ENCODE data around the gene BAIAP2. TPM values are rescaled to one million over a fixed set of nuclear protein-coding genes. Genes with fewer than 3 reads are reported as not detected.

Gene BAIAP2
- polyA plus RNA-seq, 1 donor from 2014 or later: 17.5 TPM

GRCh38 chr17:81057777-81058176 lies 22.8 kb downstream of the BAIAP2 start:
- Histone ChIP-seq H3K9me2 (ENCODE audit: insufficient read depth, low read length) (no peaks in the 10 kb centered on the region), H3K27ac (ENCODE audit: low read length) (no peak overlapping the region), H3F3A (ENCODE audit: insufficient read depth, low read length, poor library complexity, severe bottlenecking) (no peaks in the 10 kb centered on the region), H3K79me2 (replicated peaks; ENCODE audit: insufficient read depth, low read length) (no peaks in the 10 kb centered on the region), H4K20me1 (ENCODE audit: insufficient read depth) (no peaks in the 10 kb centered on the region), H3K36me3 (ENCODE audit: insufficient read depth, low read length) (peaks cover 5% of the 10 kb centered on the region), H3K4me3 (ENCODE audit: low read length) (no peak overlapping the region), H2AFZ (ENCODE audit: low read depth, low read length) (no peak overlapping the region), H3K9me3 (ENCODE audit: low read length) (no peaks in the 10 kb centered on the region), H3K4me2 (ENCODE audit: low read length) (no peak overlapping the region), H3K27me3 (ENCODE audit: insufficient read depth, low read depth, low read length) (no peaks in the 10 kb centered on the region), H3K9ac (ENCODE audit: low read length) (no peak overlapping the region)
- TF ChIP-seq EP300 (conservative IDR thresholded peaks at IDR 0.05; ENCODE audit: poor library complexity, severe bottlenecking): no peak
- no peak for TF ChIP-seq EZH2 (IDR thresholded peaks at IDR 0.05; ENCODE audit: borderline replicate concordance, insufficient read depth, low read length, poor library complexity, severe bottlenecking)
- TF ChIP-seq SMC3 (conservative IDR thresholded peaks at IDR 0.05; ENCODE audit: poor library complexity): no peak
- no peak for TF ChIP-seq CTCF (IDR thresholded peaks at IDR 0.05; ENCODE audit: poor library complexity, severe bottlenecking)
- TF ChIP-seq MXI1 (conservative IDR thresholded peaks at IDR 0.05; ENCODE audit: poor library complexity, severe bottlenecking): no peak
- TF ChIP-seq TAF1 (IDR thresholded peaks at IDR 0.05; ENCODE audit: low read depth): no peak
- no peak for TF ChIP-seq POLR2AphosphoS5 (IDR thresholded peaks at IDR 0.05)
- no peak for TF ChIP-seq REST (IDR thresholded peaks at IDR 0.05; ENCODE audit: borderline replicate concordance)
- no peak for TF ChIP-seq RAD21 (conservative IDR thresholded peaks at IDR 0.05)

- H3K27ac ChIP-seq (ENCODE audit: low read length): no peak overlapping the region
- peaks cover 2% of the 10 kb centered on the region for H3K79me2 ChIP-seq (replicated peaks; ENCODE audit: insufficient read depth, low read length)
- TF ChIP-seq TAF1 (IDR thresholded peaks at IDR 0.05; ENCODE audit: low read depth) (no peak), RAD21 (conservative IDR thresholded peaks at IDR 0.05) (no peak), SMC3 (conservative IDR thresholded peaks at IDR 0.05; ENCODE audit: poor library complexity) (no peak), MXI1 (conservative IDR thresholded peaks at IDR 0.05; ENCODE audit: poor library complexity, severe bottlenecking) (no peak), EP300 (conservative IDR thresholded peaks at IDR 0.05; ENCODE audit: poor library complexity, severe bottlenecking) (no peak), EZH2 (IDR thresholded peaks at IDR 0.05; ENCODE audit: borderline replicate concordance, insufficient read depth, low read length, poor library complexity, severe bottlenecking) (no peak), CTCF (IDR thresholded peaks at IDR 0.05; ENCODE audit: poor library complexity, severe bottlenecking) (no peak), REST (IDR thresholded peaks at IDR 0.05; ENCODE audit: borderline replicate concordance) (no peak), POLR2AphosphoS5 (IDR thresholded peaks at IDR 0.05) (no peak)
- no peaks in the 10 kb centered on the region for H3K9me3 ChIP-seq (ENCODE audit: low read length)
- H3K9ac ChIP-seq (ENCODE audit: low read length): no peak overlapping the region
- H2AFZ ChIP-seq (ENCODE audit: low read depth, low read length): no peak overlapping the region
- H4K20me1 ChIP-seq (ENCODE audit: insufficient read depth): no peaks in the 10 kb centered on the region
- H3K9me2 ChIP-seq (ENCODE audit: insufficient read depth, low read length): no peaks in the 10 kb centered on the region
- no peak overlapping the region for H3K4me2 ChIP-seq (ENCODE audit: low read length)
- no peaks in the 10 kb centered on the region for H3F3A ChIP-seq (ENCODE audit: insufficient read depth, low read length, poor library complexity, severe bottlenecking)
- H3K27me3 ChIP-seq (ENCODE audit: insufficient read depth, low read depth, low read length): no peaks in the 10 kb centered on the region
- no peak overlapping the region for H3K4me3 ChIP-seq (ENCODE audit: low read length)
- peaks cover 5% of the 10 kb centered on the region for H3K36me3 ChIP-seq (ENCODE audit: insufficient read depth, low read length)
Observed at GRCh38 chr17:81058263-81058871, 23.4 kb downstream of the BAIAP2 start.
